ENCODE data around the gene RAB27A. TPM values are rescaled to one million over a fixed set of nuclear protein-coding genes. Genes with fewer than 3 reads are reported as not detected.

The RAB27A gene
- total RNA-seq, 2 donors from 2014 or later, result 8.8 to 9.1 TPM

GRCh38 chr15:55186331-55186730 lies 103.3 kb downstream of the RAB27A start:
- Histone ChIP-seq H3K27me3 (ENCODE audit: control insufficient read depth, insufficient read depth, low read length, poor library complexity, severe bottlenecking) (no peaks in the 10 kb centered on the region), H3K4me3 (ENCODE audit: low read length) (no peak overlapping the region), H3K9me3 (ENCODE audit: control insufficient read depth, low read length) (no peaks in the 10 kb centered on the region), H3K9ac (ENCODE audit: extremely low read depth, low read length, poor library complexity, severe bottlenecking) (no peak overlapping the region), H3K36me3 (ENCODE audit: control insufficient read depth, insufficient read depth, low read length) (peaks cover 88% of the 10 kb centered on the region), H3K4me1 (ENCODE audit: control insufficient read depth, insufficient read depth, low read length) (no peaks in the 10 kb centered on the region), H3K27ac (ENCODE audit: low read depth, low read length) (no peak overlapping the region)
- Mint-ChIP-seq H3K4me1 (no peaks in the 10 kb centered on the region), H3K27me3 (ENCODE audit: insufficient read depth) (no peaks in the 10 kb centered on the region), H3K4me3 (no peak overlapping the region), H3K36me3 (ENCODE audit: low read depth) (peaks cover 67% of the 10 kb centered on the region), H3K9me3 (no peaks in the 10 kb centered on the region), H3K27ac (no peak overlapping the region)
- 93 to 100% methylated on average over 1 of the region's 1 CpG for WGBS, 2 experiments (ENCODE audit: insufficient coverage in 1 of 2, insufficient read length in 1 of 2)
- TF ChIP-seq CTCF (conservative IDR thresholded peaks at IDR 0.05), result no peak
- no peak for DNase-seq

- TF ChIP-seq CTCF (conservative IDR thresholded peaks at IDR 0.05), result no peak
- no peak overlapping the region for H3K9ac ChIP-seq (ENCODE audit: extremely low read depth, low read length, poor library complexity, severe bottlenecking)
- no peak overlapping the region for H3K4me3 ChIP-seq (ENCODE audit: low read length)
- Mint-ChIP-seq H3K4me3 (no peak overlapping the region), H3K36me3 (ENCODE audit: low read depth) (peaks cover 50% of the 10 kb centered on the region), H3K27me3 (ENCODE audit: insufficient read depth) (no peaks in the 10 kb centered on the region), H3K4me1 (no peaks in the 10 kb centered on the region), H3K9me3 (no peaks in the 10 kb centered on the region), H3K27ac (no peak overlapping the region)
- no peaks in the 10 kb centered on the region for H3K27me3 ChIP-seq (ENCODE audit: control insufficient read depth, insufficient read depth, low read length, poor library complexity, severe bottlenecking)
- H3K4me1 ChIP-seq (ENCODE audit: control insufficient read depth, insufficient read depth, low read length), result no peaks in the 10 kb centered on the region
- WGBS, 2 experiments (ENCODE audit: insufficient coverage in 1 of 2, insufficient read length in 1 of 2), result 100% methylated on average over 1 of the region's 2 CpGs; no CpG with 5 or more reads in 1 of the 2 experiments
- no peaks in the 10 kb centered on the region for H3K9me3 ChIP-seq (ENCODE audit: control insufficient read depth, low read length)
- no peak overlapping the region for H3K27ac ChIP-seq (ENCODE audit: low read depth, low read length)
- peaks cover 90% of the 10 kb centered on the region for H3K36me3 ChIP-seq (ENCODE audit: control insufficient read depth, insufficient read depth, low read length)
- DNase-seq, result no peak
Measured at GRCh38 chr15:55183679-55184078, 105.9 kb downstream of the RAB27A start.

- no peak overlapping the region for H3K27ac Mint-ChIP-seq
- Histone ChIP-seq H3K27me3 (ENCODE audit: control insufficient read depth, insufficient read depth, low read length, poor library complexity, severe bottlenecking) (no peaks in the 10 kb centered on the region), H3K4me1 (ENCODE audit: control insufficient read depth, insufficient read depth, low read length) (peaks cover 3% of the 10 kb centered on the region), H3K27ac (ENCODE audit: low read depth, low read length) (no peak overlapping the region), H3K9me3 (ENCODE audit: control insufficient read depth, low read length) (no peaks in the 10 kb centered on the region), H3K4me3 (ENCODE audit: low read length) (no peak overlapping the region), H3K9ac (ENCODE audit: extremely low read depth, low read length, poor library complexity, severe bottlenecking) (no peak overlapping the region), H3K36me3 (ENCODE audit: control insufficient read depth, insufficient read depth, low read length) (peaks cover 65% of the 10 kb centered on the region)
- H3K36me3 Mint-ChIP-seq (ENCODE audit: low read depth), result peaks cover 26% of the 10 kb centered on the region
- no peak overlapping the region for H3K4me3 Mint-ChIP-seq
- no peak for DNase-seq
- H3K9me3 Mint-ChIP-seq, result no peaks in the 10 kb centered on the region
- peaks cover 9% of the 10 kb centered on the region for H3K4me1 Mint-ChIP-seq
- no peaks in the 10 kb centered on the region for H3K27me3 Mint-ChIP-seq (ENCODE audit: insufficient read depth)
- no peak for TF ChIP-seq CTCF (conservative IDR thresholded peaks at IDR 0.05)
Measured at GRCh38 chr15:55179141-55179540, 110.5 kb downstream of the RAB27A start.
